SK-N-MC (cell line): ENCODE results near the gene DHRS13.

Experiments
- EZH2 ChIP-seq: fragments of 200-600 bp; sonication (generic); IDR thresholded peaks from one replicate; pipeline ENCODE4 v1.6.1; 2017; ENCODE audit warnings: antibody characterized with exemption
- POLR2AphosphoS5 ChIP-seq: IDR thresholded peaks from 2 replicates; pipeline ENCODE4 v1.6.1; 2012; ENCODE audit warnings: mild to moderate bottlenecking, low read depth, low read length, borderline replicate concordance

GRCh38 chr17:28938552-28938951 lies 35.7 kb upstream of the DHRS13 start:
- TF ChIP-seq EZH2 (no peak), POLR2AphosphoS5 (no peak)
